HL-60 (cell line): ENCODE data around the gene PPM1H.
"Not testable (repeated sequence)": the region's sequence is repeated elsewhere in the genome, so short reads cannot be mapped to it uniquely, and the experiment has no call there.

Experiments
- DNase-seq, 2 experiments: peaks; one replicate each; pipeline ENCODE4 v3.0.0-alpha.2; 2010 to 2020; ENCODE audit warnings: low read depth in 1 of 2, low spot score in 1 of 2
- H3K27ac ChIP-seq: fragments of 250-450 bp; sonication (Bioruptor Pico); replicated peaks from 2 replicates; pipeline ENCODE4 v1.5.1; 2020; ENCODE audit warnings: mild to moderate bottlenecking, moderate library complexity
- H3K27me3 ChIP-seq: fragments of 250-450 bp; sonication (Bioruptor Pico); 2 replicates; pipeline ENCODE4 v1.5.1; 2021; ENCODE audit warnings: mild to moderate bottlenecking, moderate library complexity; ENCODE audit not compliant: insufficient read depth, poor library complexity, severe bottlenecking
- H3K4me3 ChIP-seq: replicated peaks from 2 replicates; pipeline ENCODE4 v1.5.1; 2011; ENCODE audit warnings: mild to moderate bottlenecking, control low read depth, low read length; ENCODE audit not compliant: insufficient read depth
- GABPA ChIP-seq: IDR thresholded peaks from 2 replicates; pipeline ENCODE4 v1.6.1; 2012; ENCODE audit warnings: low read depth
- POLR2AphosphoS5 ChIP-seq: IDR thresholded peaks from 2 replicates; pipeline ENCODE4 v1.6.1; 2012; ENCODE audit warnings: low read depth
- SPI1 ChIP-seq: IDR thresholded peaks from 2 replicates; pipeline ENCODE4 v1.6.1; 2012; ENCODE audit warnings: low read depth, mild to moderate bottlenecking, borderline replicate concordance
- TF ChIP-seq, protein P1 (sequence below): IDR thresholded peaks from one replicate; pipeline ENCODE4 v1.5.1; 2011; ENCODE audit warnings: low read length, control low read depth, inconsistent platforms; ENCODE audit not compliant: insufficient read depth
- TF ChIP-seq, protein P2 (sequence below): IDR thresholded peaks from 2 replicates; pipeline ENCODE4 v1.6.1; 2012; ENCODE audit warnings: low read depth; ENCODE audit not compliant: insufficient replicate concordance

PPM1H gene

DNA sequence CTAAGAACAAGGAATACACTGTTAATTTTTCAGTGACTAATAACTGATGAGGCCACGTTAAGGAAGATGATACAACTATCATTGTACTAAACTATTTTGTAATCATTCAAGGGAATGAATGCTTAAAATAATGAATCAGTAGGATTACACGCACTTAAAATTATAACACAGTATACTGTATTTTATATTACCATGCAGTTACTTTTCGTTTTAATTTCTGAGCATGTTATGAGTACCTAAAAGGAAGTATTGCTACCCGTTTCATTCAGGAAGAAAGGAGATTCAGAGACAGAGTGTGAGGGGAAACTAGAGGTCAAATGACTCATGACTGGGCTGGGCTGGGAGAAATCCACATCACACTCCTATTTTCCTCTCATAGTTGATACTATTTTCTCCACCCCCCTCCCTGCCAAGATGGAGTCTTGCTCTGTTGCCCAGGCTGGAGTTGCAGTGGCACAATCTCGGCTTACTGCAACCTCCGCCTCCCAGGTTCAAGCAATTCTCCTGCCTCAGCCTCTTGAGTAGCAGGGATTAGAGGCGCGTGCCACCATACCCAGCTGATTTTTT, 202.0 kb downstream of the PPM1H start:
- DNase-seq: peak in 1 of 2 experiments; percentile 9
- Histone ChIP-seq H3K27ac (no peak overlapping the region), H3K4me3 (no peak overlapping the region), H3K27me3 (no peaks in the 10 kb centered on the region)
- no peak for TF ChIP-seq POLR2AphosphoS5
- TF ChIP-seq GABPA: no peak
- TF ChIP-seq, protein P1, sequence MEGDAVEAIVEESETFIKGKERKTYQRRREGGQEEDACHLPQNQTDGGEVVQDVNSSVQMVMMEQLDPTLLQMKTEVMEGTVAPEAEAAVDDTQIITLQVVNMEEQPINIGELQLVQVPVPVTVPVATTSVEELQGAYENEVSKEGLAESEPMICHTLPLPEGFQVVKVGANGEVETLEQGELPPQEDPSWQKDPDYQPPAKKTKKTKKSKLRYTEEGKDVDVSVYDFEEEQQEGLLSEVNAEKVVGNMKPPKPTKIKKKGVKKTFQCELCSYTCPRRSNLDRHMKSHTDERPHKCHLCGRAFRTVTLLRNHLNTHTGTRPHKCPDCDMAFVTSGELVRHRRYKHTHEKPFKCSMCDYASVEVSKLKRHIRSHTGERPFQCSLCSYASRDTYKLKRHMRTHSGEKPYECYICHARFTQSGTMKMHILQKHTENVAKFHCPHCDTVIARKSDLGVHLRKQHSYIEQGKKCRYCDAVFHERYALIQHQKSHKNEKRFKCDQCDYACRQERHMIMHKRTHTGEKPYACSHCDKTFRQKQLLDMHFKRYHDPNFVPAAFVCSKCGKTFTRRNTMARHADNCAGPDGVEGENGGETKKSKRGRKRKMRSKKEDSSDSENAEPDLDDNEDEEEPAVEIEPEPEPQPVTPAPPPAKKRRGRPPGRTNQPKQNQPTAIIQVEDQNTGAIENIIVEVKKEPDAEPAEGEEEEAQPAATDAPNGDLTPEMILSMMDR: no peak
- TF ChIP-seq, protein P2, sequence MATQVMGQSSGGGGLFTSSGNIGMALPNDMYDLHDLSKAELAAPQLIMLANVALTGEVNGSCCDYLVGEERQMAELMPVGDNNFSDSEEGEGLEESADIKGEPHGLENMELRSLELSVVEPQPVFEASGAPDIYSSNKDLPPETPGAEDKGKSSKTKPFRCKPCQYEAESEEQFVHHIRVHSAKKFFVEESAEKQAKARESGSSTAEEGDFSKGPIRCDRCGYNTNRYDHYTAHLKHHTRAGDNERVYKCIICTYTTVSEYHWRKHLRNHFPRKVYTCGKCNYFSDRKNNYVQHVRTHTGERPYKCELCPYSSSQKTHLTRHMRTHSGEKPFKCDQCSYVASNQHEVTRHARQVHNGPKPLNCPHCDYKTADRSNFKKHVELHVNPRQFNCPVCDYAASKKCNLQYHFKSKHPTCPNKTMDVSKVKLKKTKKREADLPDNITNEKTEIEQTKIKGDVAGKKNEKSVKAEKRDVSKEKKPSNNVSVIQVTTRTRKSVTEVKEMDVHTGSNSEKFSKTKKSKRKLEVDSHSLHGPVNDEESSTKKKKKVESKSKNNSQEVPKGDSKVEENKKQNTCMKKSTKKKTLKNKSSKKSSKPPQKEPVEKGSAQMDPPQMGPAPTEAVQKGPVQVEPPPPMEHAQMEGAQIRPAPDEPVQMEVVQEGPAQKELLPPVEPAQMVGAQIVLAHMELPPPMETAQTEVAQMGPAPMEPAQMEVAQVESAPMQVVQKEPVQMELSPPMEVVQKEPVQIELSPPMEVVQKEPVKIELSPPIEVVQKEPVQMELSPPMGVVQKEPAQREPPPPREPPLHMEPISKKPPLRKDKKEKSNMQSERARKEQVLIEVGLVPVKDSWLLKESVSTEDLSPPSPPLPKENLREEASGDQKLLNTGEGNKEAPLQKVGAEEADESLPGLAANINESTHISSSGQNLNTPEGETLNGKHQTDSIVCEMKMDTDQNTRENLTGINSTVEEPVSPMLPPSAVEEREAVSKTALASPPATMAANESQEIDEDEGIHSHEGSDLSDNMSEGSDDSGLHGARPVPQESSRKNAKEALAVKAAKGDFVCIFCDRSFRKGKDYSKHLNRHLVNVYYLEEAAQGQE: no peak
- no peak for TF ChIP-seq SPI1

DNA sequence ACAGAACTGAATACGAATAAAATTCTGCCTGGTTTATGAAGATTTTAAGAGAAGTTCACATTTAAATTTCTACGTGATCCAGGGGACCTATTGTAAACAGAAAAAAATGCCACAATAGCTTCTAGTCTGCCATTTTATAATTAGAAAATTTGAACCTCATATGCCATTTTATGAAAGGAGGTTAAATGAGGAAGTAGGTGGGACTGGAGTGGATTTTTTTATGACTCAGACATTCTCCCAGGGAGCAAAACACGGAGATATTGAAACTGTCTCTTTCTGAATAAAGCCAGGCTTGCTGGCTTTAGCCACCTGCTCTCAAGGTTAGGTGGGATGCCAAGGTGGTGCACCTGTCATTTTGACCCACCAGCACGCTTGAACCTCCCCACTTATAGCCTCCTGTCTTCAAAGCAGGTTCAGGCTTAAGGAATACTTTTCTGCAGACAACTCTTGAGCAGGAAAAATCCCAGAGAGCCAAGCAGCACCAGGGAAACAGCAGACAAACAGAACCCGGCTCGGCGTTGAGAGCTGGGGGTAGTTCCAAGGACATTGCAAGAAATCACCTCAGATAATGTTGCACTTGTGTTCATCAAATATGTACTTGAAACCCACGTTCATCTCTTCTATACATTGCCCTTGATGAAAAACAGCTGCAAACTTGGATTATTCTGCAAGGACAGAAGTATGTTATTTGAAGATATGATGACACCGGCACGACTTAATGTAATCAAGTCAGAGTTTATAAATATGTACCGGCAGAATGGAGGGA, 203.7 kb downstream of the PPM1H start:
- Histone ChIP-seq H3K27me3 (no peaks in the 10 kb centered on the region), H3K4me3 (no peak overlapping the region), H3K27ac (peak overlapping the region; percentile 34)
- TF ChIP-seq, protein P1: no peak
- TF ChIP-seq SPI1: peak; percentile 67
- peak in 1 of 2 experiments; percentile 41 for DNase-seq

DNA sequence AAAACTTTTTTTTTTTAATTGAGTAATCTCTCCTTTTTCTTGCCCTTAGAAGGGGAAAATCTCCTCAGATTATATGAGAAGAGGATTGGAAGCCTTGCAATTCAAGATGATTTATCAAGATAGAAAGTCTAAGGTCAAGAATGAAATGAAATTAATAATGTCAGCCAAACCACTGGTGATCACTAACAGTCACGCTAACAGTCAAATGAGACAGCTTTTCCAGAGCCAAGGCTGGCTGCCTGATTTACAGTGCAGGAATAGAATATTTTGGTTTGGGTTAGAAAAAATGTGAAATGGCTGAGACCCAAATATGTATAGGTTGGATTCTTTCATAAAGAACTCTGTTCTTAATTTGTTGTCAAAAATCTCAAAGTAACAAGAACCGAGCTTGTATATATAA, 204.3 kb downstream of the PPM1H start:
- Histone ChIP-seq H3K27ac (no peak overlapping the region), H3K4me3 (no peak overlapping the region), H3K27me3 (no peaks in the 10 kb centered on the region)
- no peak for DNase-seq
- TF ChIP-seq GABPA: no peak
- TF ChIP-seq, protein P2: no peak
- no peak for TF ChIP-seq SPI1
- TF ChIP-seq, protein P1: no peak
- no peak for TF ChIP-seq POLR2AphosphoS5

DNA sequence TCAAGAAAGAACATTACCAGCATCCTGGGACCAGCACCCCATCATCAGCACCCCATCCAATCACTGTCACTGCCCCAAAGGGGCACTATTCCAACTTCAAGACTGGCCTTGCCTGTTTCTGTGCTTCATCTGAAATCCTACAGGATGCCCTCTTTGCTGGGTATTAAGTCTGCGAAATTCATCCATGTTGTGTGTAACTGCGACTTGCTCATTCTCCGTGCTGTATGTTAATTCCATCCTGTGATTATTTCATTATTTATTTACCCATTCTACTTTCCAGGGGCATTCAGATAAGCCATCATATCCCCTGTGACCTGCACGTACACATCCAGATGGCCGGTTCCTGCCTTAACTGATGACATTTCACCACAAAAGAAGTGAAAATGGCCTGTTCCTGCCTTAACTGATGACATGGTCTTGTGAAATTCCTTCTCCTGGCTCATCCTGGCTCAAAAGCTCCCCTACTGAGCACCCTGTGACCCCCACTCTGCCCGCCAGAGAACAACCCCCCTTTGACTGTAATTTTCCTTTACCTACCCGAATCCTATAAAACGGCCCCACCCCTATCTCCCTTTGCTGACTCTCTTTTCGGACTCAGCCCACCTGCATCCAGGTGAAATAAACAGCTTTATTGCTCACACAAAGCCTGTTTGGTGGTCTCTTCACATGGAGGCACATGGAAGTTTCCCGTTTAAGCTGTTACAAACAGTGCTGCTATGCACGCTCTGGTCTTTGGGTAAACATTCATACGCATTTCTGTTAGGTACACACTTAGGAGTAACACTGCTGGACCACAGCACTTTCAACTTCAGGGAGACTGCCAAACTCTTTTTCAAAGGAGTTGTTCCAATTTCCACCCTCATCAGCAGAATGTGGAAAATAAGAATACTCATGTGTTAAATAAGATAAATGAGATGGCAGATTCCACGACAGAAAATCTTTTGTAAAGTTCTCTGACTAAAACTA, 205.1 kb downstream of the PPM1H start:
- not testable (repeated sequence) for DNase-seq, H3K27ac ChIP-seq

More for the DNA sequence above, 205.1 kb downstream of the PPM1H start:
- not testable (repeated sequence) for H3K4me3 ChIP-seq, H3K27me3 ChIP-seq
